ENCODE measurements around the gene CLSTN2.
A peak's percentile ranks its signal among the peaks of the same experiment; 100 is the strongest.

The CLSTN2 gene

GRCh38 chr3:140234256-140234655 lies 299.3 kb downstream of the CLSTN2 start:
- H3K4me1 ChIP-seq (ENCODE audit: control insufficient read depth, insufficient read depth, low read length, poor library complexity, severe bottlenecking): no peaks in the 10 kb centered on the region
- no peak overlapping the region for H3K27ac ChIP-seq (ENCODE audit: low read depth, low read length, severe bottlenecking)
- no peaks in the 10 kb centered on the region for H3K36me3 ChIP-seq (ENCODE audit: control insufficient read depth, insufficient read depth, low read length)
- H3K9me3 ChIP-seq (ENCODE audit: control insufficient read depth, low read length): no peaks in the 10 kb centered on the region
- H3K4me3 ChIP-seq (ENCODE audit: extremely low read depth, insufficient read depth, low read length, poor library complexity, severe bottlenecking): no peak overlapping the region
- WGBS, 2 experiments (ENCODE audit: insufficient coverage in 2 of 2): 80 to 92% methylated on average over 2 to 4 of the region's 4 CpGs

GRCh38 chr3:140236836-140237501 lies 302.0 kb downstream of the CLSTN2 start:
- Histone ChIP-seq H3K4me1 (ENCODE audit: control insufficient read depth, insufficient read depth, low read length, poor library complexity, severe bottlenecking) (no peaks in the 10 kb centered on the region), H3K9me3 (ENCODE audit: control insufficient read depth, low read length) (no peaks in the 10 kb centered on the region), H3K36me3 (ENCODE audit: control insufficient read depth, insufficient read depth, low read length) (no peaks in the 10 kb centered on the region), H3K27ac (ENCODE audit: low read depth, low read length, severe bottlenecking) (no peak overlapping the region), H3K4me3 (ENCODE audit: extremely low read depth, insufficient read depth, low read length, poor library complexity, severe bottlenecking) (no peak overlapping the region)
- WGBS, 2 experiments (ENCODE audit: insufficient coverage in 2 of 2): 90 to 91% methylated on average over 3 to 4 of the region's 5 CpGs

DNA sequence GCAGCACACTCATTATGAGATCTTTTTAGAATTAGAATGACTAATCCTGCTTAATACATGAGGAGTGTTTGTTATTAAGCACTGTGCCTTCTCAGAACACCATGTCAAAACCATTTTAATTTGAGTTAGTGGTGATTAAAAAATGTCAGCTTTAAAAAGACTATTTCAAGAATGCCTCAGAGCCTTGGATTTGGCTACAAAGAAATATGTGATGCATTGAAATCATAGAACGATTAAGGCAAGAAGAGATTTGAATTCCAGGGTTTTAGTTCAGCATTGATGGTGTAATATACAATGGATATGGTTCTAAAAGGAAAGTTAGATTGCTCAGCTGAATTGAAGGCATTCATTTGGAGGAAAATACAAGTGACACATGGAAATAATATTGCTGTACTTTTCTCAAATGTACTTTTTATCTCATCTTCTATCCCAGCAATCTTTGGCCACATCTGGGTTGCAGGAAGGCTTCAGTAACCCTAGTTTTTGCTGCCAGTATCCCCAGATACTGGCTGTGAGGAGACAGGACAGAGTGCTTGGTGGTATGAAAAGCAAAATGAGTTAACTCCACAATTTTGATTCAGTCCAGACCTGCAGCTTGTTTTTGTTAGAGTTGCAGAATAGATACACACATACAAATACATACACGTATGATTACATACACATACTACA lies 303.8 kb downstream of the CLSTN2 start:
- 80 to 94% methylated on average over 1 of the region's 2 CpGs for WGBS, 2 experiments (ENCODE audit: insufficient coverage in 2 of 2)
- Histone ChIP-seq H3K36me3 (ENCODE audit: control insufficient read depth, insufficient read depth, low read length) (no peaks in the 10 kb centered on the region), H3K4me3 (ENCODE audit: extremely low read depth, insufficient read depth, low read length, poor library complexity, severe bottlenecking) (no peak overlapping the region), H3K27ac (ENCODE audit: low read depth, low read length, severe bottlenecking) (no peak overlapping the region), H3K4me1 (ENCODE audit: control insufficient read depth, insufficient read depth, low read length, poor library complexity, severe bottlenecking) (no peaks in the 10 kb centered on the region), H3K9me3 (ENCODE audit: control insufficient read depth, low read length) (no peaks in the 10 kb centered on the region)

GRCh38 chr3:140242818-140243276 lies 307.9 kb downstream of the CLSTN2 start:
- Histone ChIP-seq H3K4me1 (ENCODE audit: control insufficient read depth, insufficient read depth, low read length, poor library complexity, severe bottlenecking) (peaks cover 16% of the 10 kb centered on the region), H3K36me3 (ENCODE audit: control insufficient read depth, insufficient read depth, low read length) (no peaks in the 10 kb centered on the region), H3K27ac (ENCODE audit: low read depth, low read length, severe bottlenecking) (no peak overlapping the region), H3K4me3 (ENCODE audit: extremely low read depth, insufficient read depth, low read length, poor library complexity, severe bottlenecking) (no peak overlapping the region), H3K9me3 (ENCODE audit: control insufficient read depth, low read length) (no peaks in the 10 kb centered on the region)
- WGBS, 2 experiments (ENCODE audit: insufficient coverage in 2 of 2): 93 to 96% methylated on average over 3 to 4 of the region's 5 CpGs

DNA sequence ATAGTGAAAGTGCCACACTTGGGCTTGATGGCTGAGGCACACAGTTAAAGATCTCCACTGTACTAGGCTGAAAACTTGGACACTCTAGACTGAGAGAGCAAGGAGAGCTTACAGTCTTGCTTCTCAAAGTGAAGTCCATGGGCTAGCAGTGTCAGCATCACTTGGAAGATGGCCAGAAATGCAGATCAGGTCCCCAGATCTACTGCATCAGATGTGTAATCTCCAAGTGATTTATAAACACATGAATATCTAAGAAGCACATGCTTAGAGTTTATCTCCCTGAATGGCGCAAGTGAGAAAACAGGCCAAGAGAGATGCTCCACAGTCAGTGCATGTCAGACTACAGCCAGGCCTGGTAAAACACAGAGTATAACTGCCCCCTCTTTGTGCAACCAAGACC lies 308.6 kb downstream of the CLSTN2 start:
- Histone ChIP-seq H3K36me3 (ENCODE audit: control insufficient read depth, insufficient read depth, low read length) (no peaks in the 10 kb centered on the region), H3K4me3 (ENCODE audit: extremely low read depth, insufficient read depth, low read length, poor library complexity, severe bottlenecking) (no peak overlapping the region), H3K27ac (ENCODE audit: low read depth, low read length, severe bottlenecking) (no peak overlapping the region), H3K4me1 (ENCODE audit: control insufficient read depth, insufficient read depth, low read length, poor library complexity, severe bottlenecking) (peaks cover 16% of the 10 kb centered on the region), H3K9me3 (ENCODE audit: control insufficient read depth, low read length) (no peaks in the 10 kb centered on the region)
- 83 to 100% methylated on average over 1 of the region's 1 CpG for WGBS, 2 experiments (ENCODE audit: insufficient coverage in 2 of 2)

DNA sequence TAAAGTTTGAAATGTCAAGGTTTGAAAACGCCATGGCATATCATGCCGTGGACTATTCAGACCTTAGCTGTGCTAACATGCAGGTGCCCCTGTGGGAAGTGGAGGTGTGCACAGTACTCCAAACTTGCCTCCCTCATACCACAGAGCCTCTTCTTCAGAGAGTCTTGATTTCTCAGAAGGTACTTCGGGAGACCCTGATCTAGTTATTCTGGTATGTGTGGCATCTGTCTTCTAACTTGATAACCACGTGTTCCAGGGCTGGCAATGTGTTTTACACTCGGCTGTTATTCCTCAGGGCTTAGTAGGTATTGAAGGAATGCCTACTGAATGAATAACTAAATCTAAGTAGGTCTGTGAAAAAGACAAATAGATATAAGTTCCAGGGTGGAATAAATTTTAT lies 309.9 kb downstream of the CLSTN2 start:
- WGBS, 2 experiments (ENCODE audit: insufficient coverage in 2 of 2): 29% methylated on average over 1 of the region's 5 CpGs; no CpG with 5 or more reads in 1 of the 2 experiments

DNA sequence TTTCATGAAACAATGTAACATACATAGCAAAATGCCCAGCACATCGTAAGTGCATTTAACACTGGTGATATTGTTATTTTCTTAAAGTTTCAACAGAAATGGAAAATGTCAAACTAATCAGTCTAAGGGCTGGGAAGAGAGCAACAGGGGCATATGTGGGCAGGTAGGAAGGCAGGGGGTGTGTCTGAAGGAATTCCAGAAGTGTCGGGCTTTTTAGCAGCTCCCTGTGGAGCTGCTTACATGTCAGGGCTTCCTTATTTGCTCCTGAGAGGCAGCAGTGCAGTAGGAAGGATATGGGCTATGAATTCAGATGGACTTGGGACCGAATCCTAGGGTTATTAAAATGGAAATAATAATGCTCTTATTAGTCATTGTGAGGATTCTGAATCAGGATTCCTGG lies 311.6 kb downstream of the CLSTN2 start:
- H3K36me3 ChIP-seq (ENCODE audit: control insufficient read depth, insufficient read depth, low read length): no peaks in the 10 kb centered on the region
- no peaks in the 10 kb centered on the region for H3K9me3 ChIP-seq (ENCODE audit: control insufficient read depth, low read length)
- 20 to 50% methylated on average over 2 of the region's 3 CpGs for WGBS, 2 experiments (ENCODE audit: insufficient coverage in 2 of 2)
- no peak overlapping the region for H3K27ac ChIP-seq (ENCODE audit: low read depth, low read length, severe bottlenecking)
- H3K4me1 ChIP-seq (ENCODE audit: control insufficient read depth, insufficient read depth, low read length, poor library complexity, severe bottlenecking): peaks cover 16% of the 10 kb centered on the region
- no peak overlapping the region for H3K4me3 ChIP-seq (ENCODE audit: extremely low read depth, insufficient read depth, low read length, poor library complexity, severe bottlenecking)

More for the DNA sequence above, 309.9 kb downstream of the CLSTN2 start:
- no peaks in the 10 kb centered on the region for H3K36me3 ChIP-seq (ENCODE audit: control insufficient read depth, insufficient read depth, low read length)
- H3K27ac ChIP-seq (ENCODE audit: low read depth, low read length, severe bottlenecking): peak overlapping the region; percentile 33
- H3K9me3 ChIP-seq (ENCODE audit: control insufficient read depth, low read length): no peaks in the 10 kb centered on the region
- peaks cover 16% of the 10 kb centered on the region for H3K4me1 ChIP-seq (ENCODE audit: control insufficient read depth, insufficient read depth, low read length, poor library complexity, severe bottlenecking)
- H3K4me3 ChIP-seq (ENCODE audit: extremely low read depth, insufficient read depth, low read length, poor library complexity, severe bottlenecking): no peak overlapping the region

GRCh38 chr3:140247775-140248174 lies 312.8 kb downstream of the CLSTN2 start:
- Histone ChIP-seq H3K4me3 (ENCODE audit: extremely low read depth, insufficient read depth, low read length, poor library complexity, severe bottlenecking) (no peak overlapping the region), H3K4me1 (ENCODE audit: control insufficient read depth, insufficient read depth, low read length, poor library complexity, severe bottlenecking) (peaks cover 16% of the 10 kb centered on the region), H3K36me3 (ENCODE audit: control insufficient read depth, insufficient read depth, low read length) (no peaks in the 10 kb centered on the region), H3K27ac (ENCODE audit: low read depth, low read length, severe bottlenecking) (no peak overlapping the region), H3K9me3 (ENCODE audit: control insufficient read depth, low read length) (no peaks in the 10 kb centered on the region)

GRCh38 chr3:140249188-140249587 lies 314.2 kb downstream of the CLSTN2 start:
- H3K4me1 ChIP-seq (ENCODE audit: control insufficient read depth, insufficient read depth, low read length, poor library complexity, severe bottlenecking): peaks cover 16% of the 10 kb centered on the region
- no peak overlapping the region for H3K4me3 ChIP-seq (ENCODE audit: extremely low read depth, insufficient read depth, low read length, poor library complexity, severe bottlenecking)
- no peaks in the 10 kb centered on the region for H3K36me3 ChIP-seq (ENCODE audit: control insufficient read depth, insufficient read depth, low read length)
- no peaks in the 10 kb centered on the region for H3K9me3 ChIP-seq (ENCODE audit: control insufficient read depth, low read length)
- H3K27ac ChIP-seq (ENCODE audit: low read depth, low read length, severe bottlenecking): no peak overlapping the region
- WGBS, 2 experiments (ENCODE audit: insufficient coverage in 2 of 2): 100% methylated on average over 2 of the region's 3 CpGs; no CpG with 5 or more reads in 1 of the 2 experiments

DNA sequence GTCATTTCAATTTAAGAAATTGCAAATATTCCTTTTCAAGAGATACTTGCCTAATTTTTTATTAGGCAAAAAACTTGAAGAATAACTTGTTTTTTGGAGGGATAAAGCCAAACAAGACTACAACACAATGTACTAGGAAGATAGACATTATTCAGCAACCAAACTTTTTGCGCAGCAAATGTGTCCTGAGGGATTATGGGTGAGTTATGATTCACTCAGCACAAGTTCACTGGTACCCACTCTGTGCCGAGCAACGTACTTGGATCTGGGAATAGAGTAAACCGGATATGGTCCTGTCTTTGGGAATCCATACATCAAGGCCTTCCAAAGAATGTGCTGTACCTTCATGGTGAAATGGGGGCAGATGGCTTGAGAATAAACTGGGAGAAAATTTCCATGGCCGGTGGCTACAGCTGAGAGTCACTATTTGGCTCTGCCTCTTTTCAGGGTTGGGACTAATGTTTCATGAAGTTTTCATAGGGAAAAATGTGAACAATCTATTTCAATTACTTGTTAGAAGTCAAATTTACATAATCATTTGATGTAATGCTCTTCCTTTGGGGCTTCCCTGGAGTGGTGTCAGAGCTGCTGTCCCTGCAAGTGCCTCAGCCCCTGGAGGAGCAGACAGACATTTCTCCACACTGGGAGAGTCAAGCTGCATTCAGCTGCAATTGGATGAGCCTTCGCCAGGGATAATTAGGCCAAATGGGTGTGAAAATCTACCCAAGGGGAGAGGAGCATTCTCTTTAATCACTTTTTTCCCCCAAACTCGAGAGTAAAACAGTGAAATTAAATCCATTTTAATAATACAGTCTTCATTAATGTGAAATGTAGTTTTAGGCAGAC lies 315.2 kb downstream of the CLSTN2 start:
- no peak overlapping the region for H3K4me3 ChIP-seq (ENCODE audit: extremely low read depth, insufficient read depth, low read length, poor library complexity, severe bottlenecking)
- H3K4me1 ChIP-seq (ENCODE audit: control insufficient read depth, insufficient read depth, low read length, poor library complexity, severe bottlenecking): peaks cover 8% of the 10 kb centered on the region
- no peaks in the 10 kb centered on the region for H3K36me3 ChIP-seq (ENCODE audit: control insufficient read depth, insufficient read depth, low read length)
- 88 to 100% methylated on average over 1 to 3 of the region's 7 CpGs for WGBS, 2 experiments (ENCODE audit: insufficient coverage in 2 of 2)
- H3K27ac ChIP-seq (ENCODE audit: low read depth, low read length, severe bottlenecking): no peak overlapping the region
- H3K9me3 ChIP-seq (ENCODE audit: control insufficient read depth, low read length): no peaks in the 10 kb centered on the region
